KMS-11 (cell line): ENCODE data around the gene SUN1.

Experiments used
- H2AFZ ChIP-seq: fragments of 200-600 bp; sonication (generic); 2 replicates; pipeline ENCODE4 v1.6.1; 2016; ENCODE audit warnings: antibody characterized with exemption, mixed run types, low read depth
- H3K27ac ChIP-seq: fragments of 200-600 bp; sonication (generic); 2 replicates; pipeline ENCODE4 v1.6.1; 2016; ENCODE audit warnings: mild to moderate bottlenecking, mixed run types
- H3K27me3 ChIP-seq: fragments of 200-600 bp; sonication (generic); 2 replicates; pipeline ENCODE4 v1.6.1; 2017; ENCODE audit warnings: mild to moderate bottlenecking, low read depth, mixed run types, moderate library complexity; ENCODE audit not compliant: insufficient read depth
- H3K36me3 ChIP-seq: fragments of 200-600 bp; sonication (generic); 2 replicates; pipeline ENCODE4 v1.6.1; 2017; ENCODE audit warnings: mild to moderate bottlenecking, mixed run types; ENCODE audit not compliant: insufficient read depth
- H3K4me1 ChIP-seq: fragments of 200-600 bp; sonication (generic); 2 replicates; pipeline ENCODE4 v1.6.1; 2016; ENCODE audit warnings: mild to moderate bottlenecking, low read depth, mixed run types; ENCODE audit not compliant: poor library complexity, severe bottlenecking
- H3K4me2 ChIP-seq: fragments of 200-600 bp; sonication (generic); 2 replicates; pipeline ENCODE4 v1.7.0; 2016; ENCODE audit warnings: mild to moderate bottlenecking, mixed run types
- H3K4me3 ChIP-seq: fragments of 200-600 bp; sonication (generic); IDR thresholded peaks from 2 replicates; pipeline ENCODE4 v1.6.1; 2017; ENCODE audit warnings: low read depth, low read length, mixed read lengths; ENCODE audit not compliant: insufficient read depth
- H3K79me2 ChIP-seq: fragments of 200-600 bp; sonication (generic); 2 replicates; pipeline ENCODE4 v1.6.1; 2016; ENCODE audit warnings: low read depth, mixed run types; ENCODE audit not compliant: insufficient read depth
- H3K9ac ChIP-seq: fragments of 200-600 bp; sonication (generic); 2 replicates; pipeline ENCODE4 v1.6.1; 2016; ENCODE audit warnings: mild to moderate bottlenecking, mixed run types
- H4K20me1 ChIP-seq: fragments of 200-600 bp; sonication (generic); 2 replicates; pipeline ENCODE4 v1.6.1; 2016; ENCODE audit warnings: mild to moderate bottlenecking, mixed run types; ENCODE audit not compliant: insufficient read depth
- TF ChIP-seq, protein P1 (sequence below): fragments of 200-600 bp; sonication (generic); conservative IDR thresholded peaks from 2 replicates; pipeline ENCODE4 v1.6.1; 2017; ENCODE audit warnings: low read depth, mild to moderate bottlenecking, antibody characterized with exemption, low read length, moderate library complexity, mixed read lengths

The SUN1 gene

DNA sequence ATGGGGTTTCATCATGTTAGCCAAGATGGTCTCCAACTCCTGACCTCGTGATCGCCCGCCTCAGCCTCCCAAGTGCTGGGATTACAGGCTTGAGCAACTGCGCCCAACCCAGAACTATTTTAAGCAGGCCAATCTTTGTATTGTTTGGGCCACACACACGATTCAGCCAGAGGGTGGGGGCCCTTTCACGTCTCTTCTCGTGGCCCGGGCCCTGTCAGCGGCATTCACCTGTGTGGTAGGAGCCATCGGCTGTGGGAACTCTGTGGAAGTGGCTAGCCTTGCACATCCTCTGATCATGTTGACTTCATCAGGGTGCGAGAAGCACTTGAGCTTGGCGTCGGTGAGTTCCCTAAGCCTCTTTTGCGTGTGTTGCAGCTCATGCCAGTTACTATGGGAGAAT is 16.9 kb downstream of the SUN1 start:
- no peak overlapping the region for H2AFZ ChIP-seq
- H3K4me3 ChIP-seq, result no peak overlapping the region
- no peaks in the 10 kb centered on the region for H3K36me3 ChIP-seq
- H4K20me1 ChIP-seq, result no peaks in the 10 kb centered on the region
- H3K9ac ChIP-seq, result no peak overlapping the region
- H3K79me2 ChIP-seq, result no peaks in the 10 kb centered on the region
- H3K27me3 ChIP-seq, result no peaks in the 10 kb centered on the region
- no peak overlapping the region for H3K27ac ChIP-seq
- no peaks in the 10 kb centered on the region for H3K4me1 ChIP-seq
- TF ChIP-seq, protein P1, sequence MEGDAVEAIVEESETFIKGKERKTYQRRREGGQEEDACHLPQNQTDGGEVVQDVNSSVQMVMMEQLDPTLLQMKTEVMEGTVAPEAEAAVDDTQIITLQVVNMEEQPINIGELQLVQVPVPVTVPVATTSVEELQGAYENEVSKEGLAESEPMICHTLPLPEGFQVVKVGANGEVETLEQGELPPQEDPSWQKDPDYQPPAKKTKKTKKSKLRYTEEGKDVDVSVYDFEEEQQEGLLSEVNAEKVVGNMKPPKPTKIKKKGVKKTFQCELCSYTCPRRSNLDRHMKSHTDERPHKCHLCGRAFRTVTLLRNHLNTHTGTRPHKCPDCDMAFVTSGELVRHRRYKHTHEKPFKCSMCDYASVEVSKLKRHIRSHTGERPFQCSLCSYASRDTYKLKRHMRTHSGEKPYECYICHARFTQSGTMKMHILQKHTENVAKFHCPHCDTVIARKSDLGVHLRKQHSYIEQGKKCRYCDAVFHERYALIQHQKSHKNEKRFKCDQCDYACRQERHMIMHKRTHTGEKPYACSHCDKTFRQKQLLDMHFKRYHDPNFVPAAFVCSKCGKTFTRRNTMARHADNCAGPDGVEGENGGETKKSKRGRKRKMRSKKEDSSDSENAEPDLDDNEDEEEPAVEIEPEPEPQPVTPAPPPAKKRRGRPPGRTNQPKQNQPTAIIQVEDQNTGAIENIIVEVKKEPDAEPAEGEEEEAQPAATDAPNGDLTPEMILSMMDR, result no peak
- no peak overlapping the region for H3K4me2 ChIP-seq

- Histone ChIP-seq H3K9ac (no peak overlapping the region), H3K36me3 (no peaks in the 10 kb centered on the region)
Measured at GRCh38 chr7:849781-850180, 17.5 kb downstream of the SUN1 start.

DNA sequence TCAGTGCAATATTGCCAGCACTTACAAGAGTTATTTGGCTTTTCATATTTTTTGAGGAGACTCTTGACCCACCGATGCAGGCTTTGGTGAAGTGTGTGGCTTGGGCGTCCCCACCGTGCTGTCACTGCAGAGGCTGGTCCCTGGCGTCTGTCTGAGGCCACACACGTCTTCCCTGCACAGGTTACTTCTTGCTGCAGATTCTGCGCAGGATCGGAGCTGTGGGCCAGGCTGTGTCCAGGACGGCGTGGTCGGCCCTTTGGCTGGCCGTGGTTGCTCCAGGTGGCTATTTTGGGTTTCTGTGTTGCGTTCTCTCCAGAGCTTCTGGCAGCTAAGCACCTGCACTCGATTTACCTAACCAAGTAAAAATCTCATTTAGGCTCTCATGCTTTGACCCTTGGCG is 18.9 kb downstream of the SUN1 start:
- Histone ChIP-seq H3K27me3 (no peaks in the 10 kb centered on the region), H3K4me1 (no peaks in the 10 kb centered on the region), H3K4me3 (no peak overlapping the region), H3K79me2 (no peaks in the 10 kb centered on the region), H3K36me3 (no peaks in the 10 kb centered on the region), H3K27ac (no peak overlapping the region), H4K20me1 (no peaks in the 10 kb centered on the region), H3K9ac (no peak overlapping the region), H3K4me2 (no peak overlapping the region), H2AFZ (no peak overlapping the region)
- TF ChIP-seq, protein P1, result no peak

More at GRCh38 chr7:849781-850180, 17.5 kb downstream of the SUN1 start:
- Histone ChIP-seq H4K20me1 (no peaks in the 10 kb centered on the region), H3K79me2 (no peaks in the 10 kb centered on the region), H3K4me3 (no peak overlapping the region), H3K4me1 (no peaks in the 10 kb centered on the region), H3K4me2 (no peak overlapping the region), H3K27me3 (no peaks in the 10 kb centered on the region), H2AFZ (no peak overlapping the region), H3K27ac (no peak overlapping the region)
- TF ChIP-seq, protein P1, result no peak

DNA sequence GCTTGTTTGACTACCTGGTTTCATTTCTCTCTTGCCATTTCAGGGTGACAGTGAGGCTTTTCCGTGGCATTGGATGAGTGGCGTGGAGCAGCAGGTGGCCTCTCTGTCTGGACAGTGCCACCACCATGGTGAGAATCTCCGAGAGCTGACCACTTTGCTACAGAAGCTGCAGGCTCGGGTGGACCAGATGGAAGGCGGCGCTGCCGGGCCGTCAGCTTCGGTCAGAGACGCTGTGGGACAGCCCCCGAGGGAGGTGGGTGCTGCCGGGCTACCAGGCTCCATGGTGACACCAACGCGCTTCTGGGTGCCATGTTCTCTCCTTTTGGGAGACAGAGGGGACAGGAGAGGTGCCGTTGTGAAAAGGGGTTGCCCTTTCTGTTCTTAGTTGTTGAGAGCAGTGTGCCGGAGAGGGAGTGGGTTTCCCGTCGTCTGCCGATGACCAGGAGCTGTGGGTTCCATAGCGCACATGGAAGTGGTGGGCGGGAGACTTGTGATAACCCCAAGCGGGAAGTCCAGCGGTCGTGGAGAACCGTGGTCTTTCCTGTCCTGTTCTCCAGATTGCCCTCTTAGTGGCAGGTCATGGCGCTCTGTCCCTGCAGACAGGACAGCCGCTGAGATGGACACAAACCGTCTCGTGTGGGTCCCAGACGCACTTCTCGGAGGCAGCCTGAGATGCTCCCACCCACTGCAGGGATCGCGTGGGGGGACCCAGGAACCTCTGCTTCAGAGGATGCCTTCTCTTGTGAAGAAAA is 21.3 kb downstream of the SUN1 start:
- H3K4me2 ChIP-seq, result no peak overlapping the region
- H3K79me2 ChIP-seq, result no peaks in the 10 kb centered on the region
- no peak overlapping the region for H3K27ac ChIP-seq
- no peaks in the 10 kb centered on the region for H4K20me1 ChIP-seq
- no peak overlapping the region for H3K9ac ChIP-seq
- no peaks in the 10 kb centered on the region for H3K27me3 ChIP-seq
- H3K4me1 ChIP-seq, result no peaks in the 10 kb centered on the region
- no peaks in the 10 kb centered on the region for H3K36me3 ChIP-seq
- H2AFZ ChIP-seq, result no peak overlapping the region
- TF ChIP-seq, protein P1, result no peak
- no peak overlapping the region for H3K4me3 ChIP-seq
